Right lobe of liver (tissue), 4 donors: ENCODE data around the gene MYH10.

Experiments
- POLR2A ChIP-seq: fragments of 450-650 bp; IDR thresholded peaks from one replicate; pipeline ENCODE4 v1.6.1; 2017; ENCODE audit warnings: antibody characterized with exemption, mild to moderate bottlenecking
- TF ChIP-seq, protein P1 (sequence below), 4 donors: fragments of 200-600 bp in 3 of 4; fragments of 450-650 bp in 1 of 4; IDR thresholded peaks; one replicate each; pipeline versions ENCODE4 v1.5.1 to v1.8.0; 2016 to 2022; ENCODE audit warnings: antibody characterized with exemption in 4 of 4, mild to moderate bottlenecking in 2 of 4
- donor health status: DM: no; HTN: no; CAD: no.
- donor health status: DM: no; HTN: no; CAD: no.
- donor health status: DM: no; HTN: yes; CAD: no.

GRCh38 chr17:8468127-8468526, 162.4 kb downstream of the MYH10 start:
- TF ChIP-seq, protein P1, sequence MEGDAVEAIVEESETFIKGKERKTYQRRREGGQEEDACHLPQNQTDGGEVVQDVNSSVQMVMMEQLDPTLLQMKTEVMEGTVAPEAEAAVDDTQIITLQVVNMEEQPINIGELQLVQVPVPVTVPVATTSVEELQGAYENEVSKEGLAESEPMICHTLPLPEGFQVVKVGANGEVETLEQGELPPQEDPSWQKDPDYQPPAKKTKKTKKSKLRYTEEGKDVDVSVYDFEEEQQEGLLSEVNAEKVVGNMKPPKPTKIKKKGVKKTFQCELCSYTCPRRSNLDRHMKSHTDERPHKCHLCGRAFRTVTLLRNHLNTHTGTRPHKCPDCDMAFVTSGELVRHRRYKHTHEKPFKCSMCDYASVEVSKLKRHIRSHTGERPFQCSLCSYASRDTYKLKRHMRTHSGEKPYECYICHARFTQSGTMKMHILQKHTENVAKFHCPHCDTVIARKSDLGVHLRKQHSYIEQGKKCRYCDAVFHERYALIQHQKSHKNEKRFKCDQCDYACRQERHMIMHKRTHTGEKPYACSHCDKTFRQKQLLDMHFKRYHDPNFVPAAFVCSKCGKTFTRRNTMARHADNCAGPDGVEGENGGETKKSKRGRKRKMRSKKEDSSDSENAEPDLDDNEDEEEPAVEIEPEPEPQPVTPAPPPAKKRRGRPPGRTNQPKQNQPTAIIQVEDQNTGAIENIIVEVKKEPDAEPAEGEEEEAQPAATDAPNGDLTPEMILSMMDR (IDR thresholded peaks at IDR 0.05) = no peak
- TF ChIP-seq POLR2A = no peak
